Endometrium (tissue), 2 donors: Measurements from ENCODE around the gene CD69.
A peak's percentile ranks its signal among the peaks of the same experiment; 100 is the strongest.
"Not testable (repeated sequence)": the region's sequence is repeated elsewhere in the genome, so short reads cannot be mapped to it uniquely, and the experiment has no call there.

ENCODE experiments used
- FAIRE-seq: peaks from 2 replicates; lab custom pipeline; 2012; peaks lifted over from hg19 to GRCh38; lab: Jason Lieb, UNC
- donor health status: control.
- donor health status: control.

Gene CD69

GRCh38 chr12:9749640-9750039, 11.1 kb downstream of the CD69 start:
- FAIRE-seq = no peak

- no peak for FAIRE-seq
Observed at GRCh38 chr12:9745199-9745598, 15.5 kb downstream of the CD69 start.

- no peak for FAIRE-seq
Observed at GRCh38 chr12:9742661-9743060, 18.0 kb downstream of the CD69 start.

GRCh38 chr12:9741726-9742125, 19.0 kb downstream of the CD69 start:
- no peak for FAIRE-seq

- no peak for FAIRE-seq
Observed at GRCh38 chr12:9740106-9740750, 20.5 kb downstream of the CD69 start.

- not testable (repeated sequence) for FAIRE-seq
Observed at GRCh38 chr12:9739404-9740105, 21.1 kb downstream of the CD69 start.

- FAIRE-seq = not testable (repeated sequence)
Observed at GRCh38 chr12:9738905-9739304, 21.8 kb downstream of the CD69 start.

- FAIRE-seq = peak; percentile 96
Observed at GRCh38 chr12:9736936-9737705, 23.6 kb downstream of the CD69 start.

- FAIRE-seq = no peak
Observed at GRCh38 chr12:9735601-9736000, 25.1 kb downstream of the CD69 start.

- FAIRE-seq = no peak
Observed at GRCh38 chr12:9732921-9733461, 27.7 kb downstream of the CD69 start, which contains the start of gene CLECL1. Gene CLECL1, minus strand, starts transcription at chr12:9733097.

GRCh38 chr12:9731797-9732196, 28.9 kb downstream of the CD69 start:
- FAIRE-seq = no peak

- FAIRE-seq = no peak
Observed at GRCh38 chr12:9731393-9731792, 29.3 kb downstream of the CD69 start.

- FAIRE-seq = no peak
Observed at GRCh38 chr12:9730591-9730990, 30.1 kb downstream of the CD69 start.

GRCh38 chr12:9730011-9730410, 30.7 kb downstream of the CD69 start:
- peak; percentile 46 for FAIRE-seq

- FAIRE-seq = no peak
Observed at GRCh38 chr12:9729082-9729481, 31.6 kb downstream of the CD69 start.

- FAIRE-seq = no peak
Observed at GRCh38 chr12:9727813-9728212, 32.9 kb downstream of the CD69 start.

- no peak for FAIRE-seq
Observed at GRCh38 chr12:9725213-9725870, 35.4 kb downstream of the CD69 start.

GRCh38 chr12:9724023-9724422, 36.7 kb downstream of the CD69 start:
- FAIRE-seq = no peak

GRCh38 chr12:9721394-9722092, 39.2 kb downstream of the CD69 start:
- FAIRE-seq = no peak

GRCh38 chr12:9719790-9720189, 40.9 kb downstream of the CD69 start:
- no peak for FAIRE-seq

GRCh38 chr12:9718968-9719367, 41.7 kb downstream of the CD69 start:
- FAIRE-seq = no peak
